ENCODE results near the gene ALDH3A2.

DNA sequence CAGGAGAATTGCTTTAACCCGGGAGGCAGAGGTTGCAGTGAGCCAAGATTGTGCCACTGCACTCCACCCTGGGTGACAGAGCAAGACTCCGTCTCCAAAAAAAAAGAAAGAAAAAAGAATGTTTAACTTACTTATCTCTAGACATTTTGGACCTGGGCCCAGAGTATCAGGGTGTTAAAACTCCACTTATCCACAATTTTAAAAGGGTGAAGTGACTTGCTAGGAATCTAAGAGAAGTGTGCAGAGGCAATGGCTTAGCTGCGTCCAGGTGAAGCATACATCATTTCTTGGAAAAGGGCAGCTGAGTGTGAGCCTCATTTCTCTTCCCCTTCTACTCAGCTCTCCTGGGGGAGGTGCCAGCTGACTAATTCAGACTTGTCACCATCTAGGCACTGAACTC lies 25.1 kb downstream of the ALDH3A2 start:
- TF ChIP-seq, protein P1, sequence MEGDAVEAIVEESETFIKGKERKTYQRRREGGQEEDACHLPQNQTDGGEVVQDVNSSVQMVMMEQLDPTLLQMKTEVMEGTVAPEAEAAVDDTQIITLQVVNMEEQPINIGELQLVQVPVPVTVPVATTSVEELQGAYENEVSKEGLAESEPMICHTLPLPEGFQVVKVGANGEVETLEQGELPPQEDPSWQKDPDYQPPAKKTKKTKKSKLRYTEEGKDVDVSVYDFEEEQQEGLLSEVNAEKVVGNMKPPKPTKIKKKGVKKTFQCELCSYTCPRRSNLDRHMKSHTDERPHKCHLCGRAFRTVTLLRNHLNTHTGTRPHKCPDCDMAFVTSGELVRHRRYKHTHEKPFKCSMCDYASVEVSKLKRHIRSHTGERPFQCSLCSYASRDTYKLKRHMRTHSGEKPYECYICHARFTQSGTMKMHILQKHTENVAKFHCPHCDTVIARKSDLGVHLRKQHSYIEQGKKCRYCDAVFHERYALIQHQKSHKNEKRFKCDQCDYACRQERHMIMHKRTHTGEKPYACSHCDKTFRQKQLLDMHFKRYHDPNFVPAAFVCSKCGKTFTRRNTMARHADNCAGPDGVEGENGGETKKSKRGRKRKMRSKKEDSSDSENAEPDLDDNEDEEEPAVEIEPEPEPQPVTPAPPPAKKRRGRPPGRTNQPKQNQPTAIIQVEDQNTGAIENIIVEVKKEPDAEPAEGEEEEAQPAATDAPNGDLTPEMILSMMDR (IDR thresholded peaks at IDR 0.05; ENCODE audit: low read depth, low read length) = no peak
- no peak for TF ChIP-seq EZH2phosphoT487 (IDR thresholded peaks at IDR 0.05; ENCODE audit: low read depth)

Measured in OCI-LY3 (cell line).